ENCODE data around the gene RAB40B. TPM values are rescaled to one million over a fixed set of nuclear protein-coding genes. Genes with fewer than 3 reads are reported as not detected.

The RAB40B gene
- total RNA-seq, 1 experiment from 2014 or later = 22.1 TPM

DNA sequence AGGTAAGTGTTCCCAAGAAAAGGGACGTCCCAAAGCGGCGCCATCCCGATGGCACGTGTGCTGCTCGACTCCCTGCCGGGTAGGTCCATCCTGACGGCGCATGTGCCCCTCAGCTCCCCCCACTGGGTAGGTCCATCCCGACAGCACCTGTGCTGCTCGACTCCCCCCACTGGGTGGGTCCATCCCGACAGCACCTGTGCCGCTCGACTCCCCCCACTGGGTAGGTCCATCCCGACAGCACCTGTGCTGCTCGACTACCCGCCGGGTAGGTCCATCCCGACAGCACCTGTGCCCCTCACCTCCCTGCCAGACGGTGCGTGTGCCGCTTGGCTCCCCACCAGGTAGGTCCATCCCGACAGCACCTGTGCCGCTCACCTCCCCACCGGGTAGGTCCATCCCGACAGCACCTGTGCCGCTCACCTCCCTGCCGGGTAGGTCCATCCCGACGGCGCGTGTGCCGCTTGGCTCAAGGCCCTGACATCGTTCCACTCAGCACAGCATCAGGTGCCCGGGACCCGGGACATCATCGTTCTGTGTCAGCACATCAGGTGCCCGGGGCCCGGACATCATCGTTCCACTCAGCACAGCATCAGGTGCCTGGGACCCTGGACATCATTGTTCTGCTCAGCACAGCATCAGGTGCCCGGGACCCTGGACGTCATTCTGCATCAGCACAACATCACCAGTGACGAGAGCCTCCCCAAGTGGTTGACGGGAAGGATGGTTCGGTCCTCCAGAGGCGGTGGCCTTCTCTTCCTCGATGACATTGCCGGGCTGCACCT is 31.2 kb upstream of the RAB40B start:
- Histone ChIP-seq H3K27me3 (ENCODE audit: insufficient read depth, low read length) (no peaks in the 10 kb centered on the region), H4K20me1 (ENCODE audit: insufficient read depth) (no peaks in the 10 kb centered on the region), H3K9ac (ENCODE audit: low read length) (no peak overlapping the region), H3K4me2 (ENCODE audit: low read length) (no peak overlapping the region), H3K9me3 (ENCODE audit: control insufficient read depth in 1 of 2, insufficient read depth in 1 of 2, low read depth in 1 of 2, low read length in 2 of 2) (peaks cover 10 to 15% of the 10 kb centered on the region in 2 experiments; a peak in 3 of 4 replicates), H3K9me2 (ENCODE audit: insufficient read depth) (no peaks in the 10 kb centered on the region), H3K36me3 (ENCODE audit: control insufficient read depth in 1 of 2, insufficient read depth in 2 of 2, low read length in 2 of 2) (peaks cover 27 to 42% of the 10 kb centered on the region in 2 experiments), H3K79me2 (ENCODE audit: insufficient read depth, low read length) (no peaks in the 10 kb centered on the region), H3K4me3 (replicated peaks in 1 of 2; ENCODE audit: low read depth in 1 of 2, low read length in 2 of 2) (no peak overlapping the region), H2AFZ (ENCODE audit: low read depth, low read length, poor library complexity, severe bottlenecking) (no peak overlapping the region), H3K27ac (ENCODE audit: low read depth, low read length) (no peak overlapping the region), H3K4me1 (ENCODE audit: control insufficient read depth in 1 of 2, insufficient read depth in 2 of 2, low read length in 2 of 2) (no peaks in the 10 kb centered on the region)
- ATAC-seq = no peak
- no peak for TF ChIP-seq POLR2A (IDR thresholded peaks at IDR 0.05; ENCODE audit: borderline replicate concordance, extremely low read depth, insufficient read depth, insufficient read length)
- TF ChIP-seq, protein P1, sequence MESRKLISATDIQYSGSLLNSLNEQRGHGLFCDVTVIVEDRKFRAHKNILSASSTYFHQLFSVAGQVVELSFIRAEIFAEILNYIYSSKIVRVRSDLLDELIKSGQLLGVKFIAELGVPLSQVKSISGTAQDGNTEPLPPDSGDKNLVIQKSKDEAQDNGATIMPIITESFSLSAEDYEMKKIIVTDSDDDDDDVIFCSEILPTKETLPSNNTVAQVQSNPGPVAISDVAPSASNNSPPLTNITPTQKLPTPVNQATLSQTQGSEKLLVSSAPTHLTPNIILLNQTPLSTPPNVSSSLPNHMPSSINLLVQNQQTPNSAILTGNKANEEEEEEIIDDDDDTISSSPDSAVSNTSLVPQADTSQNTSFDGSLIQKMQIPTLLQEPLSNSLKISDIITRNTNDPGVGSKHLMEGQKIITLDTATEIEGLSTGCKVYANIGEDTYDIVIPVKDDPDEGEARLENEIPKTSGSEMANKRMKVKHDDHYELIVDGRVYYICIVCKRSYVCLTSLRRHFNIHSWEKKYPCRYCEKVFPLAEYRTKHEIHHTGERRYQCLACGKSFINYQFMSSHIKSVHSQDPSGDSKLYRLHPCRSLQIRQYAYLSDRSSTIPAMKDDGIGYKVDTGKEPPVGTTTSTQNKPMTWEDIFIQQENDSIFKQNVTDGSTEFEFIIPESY (IDR thresholded peaks at IDR 0.05; ENCODE audit: extremely low read depth, insufficient replicate concordance, low read length) = no peak
- TF ChIP-seq EGR1 (IDR thresholded peaks at IDR 0.05; ENCODE audit: low read depth) = no peak
- TF ChIP-seq, protein P2, sequence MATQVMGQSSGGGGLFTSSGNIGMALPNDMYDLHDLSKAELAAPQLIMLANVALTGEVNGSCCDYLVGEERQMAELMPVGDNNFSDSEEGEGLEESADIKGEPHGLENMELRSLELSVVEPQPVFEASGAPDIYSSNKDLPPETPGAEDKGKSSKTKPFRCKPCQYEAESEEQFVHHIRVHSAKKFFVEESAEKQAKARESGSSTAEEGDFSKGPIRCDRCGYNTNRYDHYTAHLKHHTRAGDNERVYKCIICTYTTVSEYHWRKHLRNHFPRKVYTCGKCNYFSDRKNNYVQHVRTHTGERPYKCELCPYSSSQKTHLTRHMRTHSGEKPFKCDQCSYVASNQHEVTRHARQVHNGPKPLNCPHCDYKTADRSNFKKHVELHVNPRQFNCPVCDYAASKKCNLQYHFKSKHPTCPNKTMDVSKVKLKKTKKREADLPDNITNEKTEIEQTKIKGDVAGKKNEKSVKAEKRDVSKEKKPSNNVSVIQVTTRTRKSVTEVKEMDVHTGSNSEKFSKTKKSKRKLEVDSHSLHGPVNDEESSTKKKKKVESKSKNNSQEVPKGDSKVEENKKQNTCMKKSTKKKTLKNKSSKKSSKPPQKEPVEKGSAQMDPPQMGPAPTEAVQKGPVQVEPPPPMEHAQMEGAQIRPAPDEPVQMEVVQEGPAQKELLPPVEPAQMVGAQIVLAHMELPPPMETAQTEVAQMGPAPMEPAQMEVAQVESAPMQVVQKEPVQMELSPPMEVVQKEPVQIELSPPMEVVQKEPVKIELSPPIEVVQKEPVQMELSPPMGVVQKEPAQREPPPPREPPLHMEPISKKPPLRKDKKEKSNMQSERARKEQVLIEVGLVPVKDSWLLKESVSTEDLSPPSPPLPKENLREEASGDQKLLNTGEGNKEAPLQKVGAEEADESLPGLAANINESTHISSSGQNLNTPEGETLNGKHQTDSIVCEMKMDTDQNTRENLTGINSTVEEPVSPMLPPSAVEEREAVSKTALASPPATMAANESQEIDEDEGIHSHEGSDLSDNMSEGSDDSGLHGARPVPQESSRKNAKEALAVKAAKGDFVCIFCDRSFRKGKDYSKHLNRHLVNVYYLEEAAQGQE (IDR thresholded peaks at IDR 0.05; ENCODE audit: low read depth) = no peak
- TF ChIP-seq EZH2phosphoT487 (IDR thresholded peaks at IDR 0.05; ENCODE audit: borderline replicate concordance) = no peak
- TF ChIP-seq, protein P3, sequence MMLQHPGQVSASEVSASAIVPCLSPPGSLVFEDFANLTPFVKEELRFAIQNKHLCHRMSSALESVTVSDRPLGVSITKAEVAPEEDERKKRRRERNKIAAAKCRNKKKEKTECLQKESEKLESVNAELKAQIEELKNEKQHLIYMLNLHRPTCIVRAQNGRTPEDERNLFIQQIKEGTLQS (IDR thresholded peaks at IDR 0.05) = no peak
- TF ChIP-seq SP1 (IDR thresholded peaks at IDR 0.05; ENCODE audit: low read depth) = no peak
- no peak for TF ChIP-seq CBX3 (IDR thresholded peaks at IDR 0.05; ENCODE audit: low read depth)
- no peak for TF ChIP-seq YY1 (IDR thresholded peaks at IDR 0.05; ENCODE audit: extremely low read depth, insufficient replicate concordance, low read depth, low read length)
- no peak for TF ChIP-seq JUND (IDR thresholded peaks at IDR 0.05)
- no peak for TF ChIP-seq RAD21 (IDR thresholded peaks at IDR 0.05; ENCODE audit: low read depth)
- intact Hi-C loops (cut with micrococcal nuclease) = no loop called here
- DNase-seq (ENCODE audit: low read depth, low spot score) = no peak
- POLR2A ChIA-PET = no interaction called here
- CTCF ChIA-PET = no interaction called here
- RAD21 ChIA-PET (ENCODE audit: low non-redundant PET in 1 of 2, low total read pairs in 2 of 2, uncharacterized antibody in 2 of 2, unreplicated experiment in 2 of 2) = no interaction called here
- BruUV-seq (replicated peaks) = no TSS peak
